ENCODE measurements around the gene ETF1. TPM values are rescaled to one million over a fixed set of nuclear protein-coding genes. Genes with fewer than 3 reads are reported as not detected.

Gene ETF1
- total and polyA plus RNA-seq, 9 of the 15 experiments (the other 6 are each of a cell fraction or from before 2014, with no cell fraction given): 53.7 to 209 (median 164) TPM

- TF ChIP-seq FOXM1 (IDR thresholded peaks at IDR 0.05; ENCODE audit: low read depth) (no peak), FOXM1 (CRISPR knock-in tag; IDR thresholded peaks at IDR 0.05; ENCODE audit: low read depth) (no peak), NR4A1 (CRISPR knock-in tag; IDR thresholded peaks at IDR 0.05) (no peak), NR4A1 (tag; IDR thresholded peaks at IDR 0.05) (no peak), YY1 (IDR thresholded peaks at IDR 0.05; ENCODE audit: borderline replicate concordance in 1 of 3, control insufficient read depth in 1 of 3, extremely low read depth in 1 of 3, insufficient read depth in 3 of 3, insufficient read length in 1 of 3, insufficient replicate concordance in 2 of 3, low read depth in 1 of 3, low read length in 2 of 3) (peak in 1 of 3 experiments; percentile 18), GTF2A2 (tag; IDR thresholded peaks at IDR 0.05) (no peak), RREB1 (CRISPR knock-in tag; IDR thresholded peaks at IDR 0.05) (no peak), ZNF133 (CRISPR knock-in tag; IDR thresholded peaks at IDR 0.05) (no peak), POLR2G (IDR thresholded peaks at IDR 0.05; ENCODE audit: low read depth, low read length) (peak; percentile 69), ZNF354B (CRISPR knock-in tag; IDR thresholded peaks at IDR 0.05) (no peak), BRCA1 (IDR thresholded peaks at IDR 0.05) (no peak), BRCA1 (CRISPR knock-in tag; IDR thresholded peaks at IDR 0.05) (peak; percentile 65; the same call in 1 of the 2 replicates), CTBP1 (IDR thresholded peaks at IDR 0.05; ENCODE audit: borderline replicate concordance) (no peak), BDP1 (IDR thresholded peaks at IDR 0.05; ENCODE audit: insufficient read depth, insufficient read length) (no peak), ZNF445 (CRISPR knock-in tag; IDR thresholded peaks at IDR 0.05; ENCODE audit: low read depth) (no peak), POLR2H (tag; IDR thresholded peaks at IDR 0.05; ENCODE audit: low read depth) (no peak), PURB (CRISPR knock-in tag; IDR thresholded peaks at IDR 0.05; ENCODE audit: low read depth) (no peak), SNIP1 (IDR thresholded peaks at IDR 0.05; ENCODE audit: low read depth) (no peak)
- TF ChIP-seq, protein P1, sequence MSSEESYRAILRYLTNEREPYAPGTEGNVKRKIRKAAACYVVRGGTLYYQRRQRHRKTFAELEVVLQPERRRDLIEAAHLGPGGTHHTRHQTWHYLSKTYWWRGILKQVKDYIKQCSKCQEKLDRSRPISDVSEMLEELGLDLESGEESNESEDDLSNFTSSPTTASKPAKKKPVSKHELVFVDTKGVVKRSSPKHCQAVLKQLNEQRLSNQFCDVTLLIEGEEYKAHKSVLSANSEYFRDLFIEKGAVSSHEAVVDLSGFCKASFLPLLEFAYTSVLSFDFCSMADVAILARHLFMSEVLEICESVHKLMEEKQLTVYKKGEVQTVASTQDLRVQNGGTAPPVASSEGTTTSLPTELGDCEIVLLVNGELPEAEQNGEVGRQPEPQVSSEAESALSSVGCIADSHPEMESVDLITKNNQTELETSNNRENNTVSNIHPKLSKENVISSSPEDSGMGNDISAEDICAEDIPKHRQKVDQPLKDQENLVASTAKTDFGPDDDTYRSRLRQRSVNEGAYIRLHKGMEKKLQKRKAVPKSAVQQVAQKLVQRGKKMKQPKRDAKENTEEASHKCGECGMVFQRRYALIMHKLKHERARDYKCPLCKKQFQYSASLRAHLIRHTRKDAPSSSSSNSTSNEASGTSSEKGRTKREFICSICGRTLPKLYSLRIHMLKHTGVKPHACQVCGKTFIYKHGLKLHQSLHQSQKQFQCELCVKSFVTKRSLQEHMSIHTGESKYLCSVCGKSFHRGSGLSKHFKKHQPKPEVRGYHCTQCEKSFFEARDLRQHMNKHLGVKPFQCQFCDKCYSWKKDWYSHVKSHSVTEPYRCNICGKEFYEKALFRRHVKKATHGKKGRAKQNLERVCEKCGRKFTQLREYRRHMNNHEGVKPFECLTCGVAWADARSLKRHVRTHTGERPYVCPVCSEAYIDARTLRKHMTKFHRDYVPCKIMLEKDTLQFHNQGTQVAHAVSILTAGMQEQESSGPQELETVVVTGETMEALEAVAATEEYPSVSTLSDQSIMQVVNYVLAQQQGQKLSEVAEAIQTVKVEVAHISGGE (CRISPR knock-in tag; IDR thresholded peaks at IDR 0.05): no peak
These were observed 76.7 kb downstream of the ETF1 start (continued) for GRCh38 chr5:138466125-138466899.
